Thyroid gland (tissue), 4 donors: ENCODE results near the gene IRAK3.

Experiments
- CTCF ChIP-seq, 6 experiments: fragments of 200-600 bp in 3 of 6; fragments of 450-650 bp in 3 of 6; sonication (generic) in 3 of 6; IDR thresholded peaks; one replicate each; pipeline ENCODE4 v1.5.1; 2016 to 2019; ENCODE audit warnings: antibody characterized with exemption in 6 of 6, mild to moderate bottlenecking in 2 of 6, inconsistent platforms in 1 of 6, moderate library complexity in 1 of 6
- POLR2A ChIP-seq, 2 donors: fragments of 450-650 bp; IDR thresholded peaks; one replicate each; pipeline ENCODE4 v1.6.1; 2017; ENCODE audit warnings: antibody characterized with exemption in 2 of 2, mild to moderate bottlenecking in 2 of 2, moderate library complexity in 1 of 2

- TF ChIP-seq POLR2A (IDR thresholded peaks at IDR 0.05): peak in 1 of 2 donors; percentile 73
- peak in 1 of 6 experiments; percentile 10 for TF ChIP-seq CTCF (IDR thresholded peaks at IDR 0.05)
These were observed 113.2 kb downstream of the IRAK3 start, which contains the start of gene HELB for GRCh38 chr12:66301944-66302826.
